ENCODE measurements around the gene DDX49. TPM values are rescaled to one million over a fixed set of nuclear protein-coding genes. Genes with fewer than 3 reads are reported as not detected.

DDX49 gene
- total RNA-seq, 2 experiments from 2014 or later, result 47.9 to 49.7 TPM

- H3K9me3 ChIP-seq (ENCODE audit: control insufficient read depth in 1 of 2, insufficient read depth in 1 of 2, low read length in 2 of 2), result peaks cover 0 to 3% of the 10 kb centered on the region in 2 experiments
- H3K36me3 Mint-ChIP-seq (ENCODE audit: low read depth), result no peaks in the 10 kb centered on the region
- H3K4me1 Mint-ChIP-seq (ENCODE audit: low read depth), result no peaks in the 10 kb centered on the region
- intact Hi-C loops (cut with DNase I, micrococcal nuclease), result loop anchor here in 1 of 2 experiments (10.0 kb wide), 1 partner anchor 70 kb away; no protein-coding TSS in a partner anchor
- H3K27ac Mint-ChIP-seq, result no peak overlapping the region
- no peaks in the 10 kb centered on the region for H3K27me3 ChIP-seq (ENCODE audit: control insufficient read depth in 1 of 2, insufficient read depth in 2 of 2, low read length in 2 of 2)
- peaks cover 4% of the 10 kb centered on the region for H3K9me3 Mint-ChIP-seq
- H3K36me3 ChIP-seq (ENCODE audit: insufficient read depth, low read length), result no peaks in the 10 kb centered on the region
- no peak for ATAC-seq (ENCODE audit: poor library complexity)
- no peak for TF ChIP-seq CTCF (IDR thresholded peaks at IDR 0.05)
- no peaks in the 10 kb centered on the region for H3K27me3 Mint-ChIP-seq
- no peak overlapping the region for H3K4me3 Mint-ChIP-seq
- ChIA-PET POLR2A (no interaction called here), CTCF (no interaction called here)
- H3K4me3 ChIP-seq (ENCODE audit: low read length), result no peak overlapping the region
- no peak for DNase-seq
- no peak overlapping the region for H3K27ac ChIP-seq (ENCODE audit: low read depth in 1 of 2, low read length in 2 of 2)
- H3K4me1 ChIP-seq (ENCODE audit: insufficient read depth, low read length), result no peaks in the 10 kb centered on the region
Observed at GRCh38 chr19:18955042-18955441, 35.5 kb downstream of the DDX49 start.

- ATAC-seq (ENCODE audit: poor library complexity), result no peak
- Histone ChIP-seq H3K4me3 (ENCODE audit: low read length) (no peak overlapping the region), H3K27me3 (ENCODE audit: control insufficient read depth in 1 of 2, insufficient read depth in 2 of 2, low read length in 2 of 2) (peaks cover 3% of the 10 kb centered on the region in 2 experiments), H3K27ac (ENCODE audit: low read depth in 1 of 2, low read length in 2 of 2) (no peak overlapping the region), H3K36me3 (ENCODE audit: insufficient read depth, low read length) (no peaks in the 10 kb centered on the region), H3K9me3 (ENCODE audit: control insufficient read depth in 1 of 2, insufficient read depth in 1 of 2, low read length in 2 of 2) (peaks cover 0 to under 1% of the 10 kb centered on the region in 2 experiments), H3K4me1 (ENCODE audit: insufficient read depth, low read length) (peaks cover 11% of the 10 kb centered on the region)
- no peak overlapping the region for H3K4me3 Mint-ChIP-seq
- peaks cover 6% of the 10 kb centered on the region for H3K27me3 Mint-ChIP-seq
- no peaks in the 10 kb centered on the region for H3K36me3 Mint-ChIP-seq (ENCODE audit: low read depth)
- TF ChIP-seq CTCF (IDR thresholded peaks at IDR 0.05), result no peak
- no peak overlapping the region for H3K27ac Mint-ChIP-seq
- ChIA-PET POLR2A (no interaction called here), CTCF (no interaction called here)
- H3K4me1 Mint-ChIP-seq (ENCODE audit: low read depth), result peaks cover 12% of the 10 kb centered on the region
- no peaks in the 10 kb centered on the region for H3K9me3 Mint-ChIP-seq
- intact Hi-C loops (cut with DNase I, micrococcal nuclease), result no loop called here
- no peak for DNase-seq
Observed at GRCh38 chr19:18960370-18960769, 40.9 kb downstream of the DDX49 start.

GRCh38 chr19:18961767-18962620 is 42.5 kb downstream of the DDX49 start:
- peaks cover 12% of the 10 kb centered on the region for H3K4me1 Mint-ChIP-seq (ENCODE audit: low read depth)
- intact Hi-C loops (cut with DNase I, micrococcal nuclease), result no loop called here
- Histone ChIP-seq H3K4me3 (ENCODE audit: low read length) (no peak overlapping the region), H3K27me3 (ENCODE audit: control insufficient read depth in 1 of 2, insufficient read depth in 2 of 2, low read length in 2 of 2) (peaks cover 3% of the 10 kb centered on the region in 2 experiments), H3K27ac (ENCODE audit: low read depth in 1 of 2, low read length in 2 of 2) (no peak overlapping the region), H3K9me3 (ENCODE audit: control insufficient read depth in 1 of 2, insufficient read depth in 1 of 2, low read length in 2 of 2) (no peaks in the 10 kb centered on the region), H3K36me3 (ENCODE audit: insufficient read depth, low read length) (no peaks in the 10 kb centered on the region), H3K4me1 (ENCODE audit: insufficient read depth, low read length) (peaks cover 11% of the 10 kb centered on the region)
- ATAC-seq (ENCODE audit: poor library complexity), result peak; percentile 77
- no peak overlapping the region for H3K27ac Mint-ChIP-seq
- ChIA-PET CTCF (no interaction called here), POLR2A (no interaction called here)
- no peak overlapping the region for H3K4me3 Mint-ChIP-seq
- no peaks in the 10 kb centered on the region for H3K36me3 Mint-ChIP-seq (ENCODE audit: low read depth)
- DNase-seq, result peak in 6 of 14 experiments; percentile 8 to 41 (median 21)
- H3K9me3 Mint-ChIP-seq, result no peaks in the 10 kb centered on the region
- H3K27me3 Mint-ChIP-seq, result peaks cover 9% of the 10 kb centered on the region
- TF ChIP-seq CTCF (IDR thresholded peaks at IDR 0.05), result no peak

Data from CD4-positive, alpha-beta T cell (primary cell).